ENCODE results near the gene CD2BP2. TPM values are rescaled to one million over a fixed set of nuclear protein-coding genes. Genes with fewer than 3 reads are reported as not detected.

CD2BP2 gene
- total and polyA plus RNA-seq, 9 of the 15 experiments (the other 6 are each of a cell fraction or from before 2014, with no cell fraction given) = 3.9 to 51.1 (median 32.8) TPM

- TF ChIP-seq E2F6 (IDR thresholded peaks at IDR 0.05; ENCODE audit: borderline replicate concordance in 1 of 2, extremely low read depth in 1 of 2, insufficient read depth in 1 of 2, insufficient read length in 1 of 2, low read depth in 1 of 2, low read length in 1 of 2, poor library complexity in 1 of 2, severe bottlenecking in 1 of 2) (peak; percentile 92 to 95), ARID2 (IDR thresholded peaks at IDR 0.05) (peak; percentile 11; the same call in 1 of the 2 replicates), HNRNPLL (IDR thresholded peaks at IDR 0.05; ENCODE audit: low read depth, low read length, poor library complexity, severe bottlenecking) (peak; percentile 53), HBP1 (CRISPR knock-in tag; IDR thresholded peaks at IDR 0.05) (peak; percentile 51; the same call in 1 of the 2 replicates), ELF4 (CRISPR knock-in tag; IDR thresholded peaks at IDR 0.05) (peak; percentile 81; the same call in 1 of the 2 replicates), FOXM1 (IDR thresholded peaks at IDR 0.05; ENCODE audit: low read depth) (peak; percentile 69; the same call in 1 of the 2 replicates), FOXM1 (CRISPR knock-in tag; IDR thresholded peaks at IDR 0.05; ENCODE audit: low read depth) (0 out of 2 replicates have a peak, but pooled peaks have one; percentile 28), NUFIP1 (IDR thresholded peaks at IDR 0.05; ENCODE audit: partially characterized antibody) (peak; percentile 36), E2F1 (CRISPR knock-in tag; IDR thresholded peaks at IDR 0.05) (peak; percentile 88), ATF7 (IDR thresholded peaks at IDR 0.05) (peak; percentile 99), ZNF639 (CRISPR knock-in tag; conservative IDR thresholded peaks at IDR 0.05 in 1 of 2, IDR thresholded peaks at IDR 0.05 in 1 of 2) (0 out of 4 replicates have a peak, but pooled peaks of 1 of the 2 experiments have one; percentile 52), TAF7 (tag; IDR thresholded peaks at IDR 0.05) (no peak; the same call in 1 of the 2 replicates), MTA3 (IDR thresholded peaks at IDR 0.05; ENCODE audit: borderline replicate concordance) (peak; percentile 71; the same call in 1 of the 2 replicates), FOXK2 (conservative IDR thresholded peaks at IDR 0.05 in 1 of 2, IDR thresholded peaks at IDR 0.05 in 1 of 2; ENCODE audit: low read depth in 2 of 2) (peak in 1 of 2 experiments; percentile 77; a peak in 2 of 4 replicates), BACH1 (tag; IDR thresholded peaks at IDR 0.05) (no peak), TCF3 (CRISPR knock-in tag; IDR thresholded peaks at IDR 0.05) (peak; percentile 44; the same call in 1 of the 2 replicates), ILF3 (IDR thresholded peaks at IDR 0.05; ENCODE audit: borderline replicate concordance) (0 out of 2 replicates have a peak, but pooled peaks have one; percentile 10), CHD4 (IDR thresholded peaks at IDR 0.05; ENCODE audit: insufficient read depth, insufficient replicate concordance, low read depth, low read length, poor library complexity, severe bottlenecking) (peak; percentile 27), NR2C2 (CRISPR knock-in tag; IDR thresholded peaks at IDR 0.05) (peak; percentile 89), NR2C2 (tag; IDR thresholded peaks at IDR 0.05) (peak; percentile 100)
Observed at GRCh38 chr16:30355144-30355953, at the start of gene CD2BP2 (continued).
